OCI-LY1 (cell line): ENCODE results near the gene TAF11L4.

ENCODE experiments used
- EZH2 ChIP-seq: fragments of 200-600 bp; sonication (generic), shearing (Covaris generic); IDR thresholded peaks from 2 replicates; pipeline ENCODE4 v1.8.0; 2017; ENCODE audit warnings: borderline replicate concordance, mixed run types, mild to moderate bottlenecking, antibody characterized with exemption, low read length, moderate library complexity, mixed read lengths
- TF ChIP-seq, protein P1 (sequence below): fragments of 200-600 bp; sonication (generic), shearing (Covaris generic); IDR thresholded peaks from 2 replicates; pipeline ENCODE4 v1.5.1; 2017; ENCODE audit warnings: mild to moderate bottlenecking, antibody characterized with exemption, low read length, moderate library complexity, mixed read lengths

DNA sequence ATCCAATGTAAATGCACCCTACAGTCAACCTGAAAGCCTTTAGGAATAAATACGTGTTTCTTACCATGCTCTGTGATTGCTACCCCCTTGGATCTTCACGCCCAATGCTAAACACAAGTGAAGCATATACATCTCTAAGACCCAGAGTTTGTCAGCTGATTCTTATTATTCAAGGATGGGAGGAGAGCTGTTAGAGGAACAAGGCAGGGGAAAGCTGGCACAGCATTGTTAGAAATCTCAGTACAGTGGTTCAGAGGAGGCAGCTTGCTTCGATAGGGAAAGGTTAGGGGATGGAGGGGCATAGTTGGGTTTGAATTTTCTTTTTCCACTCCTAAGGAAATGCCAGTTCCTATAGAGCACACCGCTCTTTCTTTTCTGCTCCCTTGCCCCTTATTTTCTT, 40.2 kb upstream of the TAF11L4 start:
- TF ChIP-seq, protein P1, sequence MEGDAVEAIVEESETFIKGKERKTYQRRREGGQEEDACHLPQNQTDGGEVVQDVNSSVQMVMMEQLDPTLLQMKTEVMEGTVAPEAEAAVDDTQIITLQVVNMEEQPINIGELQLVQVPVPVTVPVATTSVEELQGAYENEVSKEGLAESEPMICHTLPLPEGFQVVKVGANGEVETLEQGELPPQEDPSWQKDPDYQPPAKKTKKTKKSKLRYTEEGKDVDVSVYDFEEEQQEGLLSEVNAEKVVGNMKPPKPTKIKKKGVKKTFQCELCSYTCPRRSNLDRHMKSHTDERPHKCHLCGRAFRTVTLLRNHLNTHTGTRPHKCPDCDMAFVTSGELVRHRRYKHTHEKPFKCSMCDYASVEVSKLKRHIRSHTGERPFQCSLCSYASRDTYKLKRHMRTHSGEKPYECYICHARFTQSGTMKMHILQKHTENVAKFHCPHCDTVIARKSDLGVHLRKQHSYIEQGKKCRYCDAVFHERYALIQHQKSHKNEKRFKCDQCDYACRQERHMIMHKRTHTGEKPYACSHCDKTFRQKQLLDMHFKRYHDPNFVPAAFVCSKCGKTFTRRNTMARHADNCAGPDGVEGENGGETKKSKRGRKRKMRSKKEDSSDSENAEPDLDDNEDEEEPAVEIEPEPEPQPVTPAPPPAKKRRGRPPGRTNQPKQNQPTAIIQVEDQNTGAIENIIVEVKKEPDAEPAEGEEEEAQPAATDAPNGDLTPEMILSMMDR: no peak
- TF ChIP-seq EZH2: no peak
